IMR-90 (cell line): Measurements from ENCODE around the gene CFAP299. TPM values are rescaled to one million over a fixed set of nuclear protein-coding genes. Genes with fewer than 3 reads are reported as not detected.

ENCODE experiments used
- ATAC-seq: fragments of 200-7000 bp; cut with Tn5 transposase; 2 replicates; pipeline ENCODE4 v1.9.1; 2020; ENCODE audit warnings: low read depth, mild to moderate bottlenecking, moderate library complexity
- BruUV-seq: library from RNA; stranded (reverse); fragments of 400-500 nt; replicated peaks from 2 replicates; lab custom pipeline; 2021; lab: Mats Ljungman, UMichigan
- CTCF ChIA-PET: fragments of 300-600 bp; formaldehyde crosslinking; extraction: SDS; loops from one replicate; lab custom pipeline; 2021; ENCODE audit warnings: antibody characterized with exemption; lab: Yijun Ruan, JAX
- POLR2A ChIA-PET: fragments of 300-600 bp; sonication (Branson Sonifier 250); formaldehyde crosslinking; loops from one replicate; lab custom pipeline; 2022; ENCODE audit warnings: antibody characterized with exemption; ENCODE audit not compliant: unreplicated experiment; lab: Charles Lee
- DNase-seq: peaks from one replicate; pipeline ENCODE4 v3.0.0; 2013
- H2AFZ ChIP-seq: replicated peaks from 2 replicates; pipeline ENCODE3; 2013; ENCODE audit warnings: low read length, mild to moderate bottlenecking; ENCODE audit not compliant: poor library complexity
- H2AK5ac ChIP-seq: 2 replicates; pipeline ENCODE4 v1.6.1; 2013; ENCODE audit warnings: low read depth, low read length, inconsistent platforms
- H2AK9ac ChIP-seq: replicated peaks from 2 replicates; pipeline ENCODE3; 2013; ENCODE audit warnings: mild to moderate bottlenecking, low read depth, low read length, moderate library complexity; ENCODE audit not compliant: poor library complexity
- H2BK120ac ChIP-seq: 2 replicates; pipeline ENCODE4 v1.6.1; 2013; ENCODE audit warnings: low read depth, low read length, inconsistent platforms
- H2BK15ac ChIP-seq: 3 replicates; pipeline ENCODE4 v1.6.1; 2013; ENCODE audit warnings: low read depth, low read length, inconsistent platforms
- H2BK20ac ChIP-seq: 2 replicates; pipeline ENCODE4 v1.6.1; 2013; ENCODE audit warnings: low read depth, mild to moderate bottlenecking, inconsistent platforms, low read length, moderate library complexity
- H2BK5ac ChIP-seq: 2 replicates; pipeline ENCODE4 v1.6.1; 2013; ENCODE audit warnings: mild to moderate bottlenecking, low read depth, low read length, inconsistent platforms; ENCODE audit not compliant: poor library complexity, severe bottlenecking
- H3K14ac ChIP-seq: replicated peaks from 2 replicates; pipeline ENCODE4 v1.6.1; 2013; ENCODE audit warnings: low read depth, low read length, inconsistent platforms
- H3K18ac ChIP-seq: 2 replicates; pipeline ENCODE4 v1.6.1; 2013; ENCODE audit warnings: low read depth, low read length, control low read depth
- H3K23ac ChIP-seq: 2 replicates; pipeline ENCODE4 v1.6.1; 2013; ENCODE audit warnings: low read depth, low read length, inconsistent platforms
- H3K27ac ChIP-seq: 2 replicates; pipeline ENCODE4 v1.5.1; 2013; ENCODE audit warnings: mild to moderate bottlenecking, control low read depth, low read length; ENCODE audit not compliant: insufficient read depth
- H3K27me3 ChIP-seq: 2 replicates; pipeline ENCODE4 v1.6.1; 2013; ENCODE audit warnings: low read length; ENCODE audit not compliant: control insufficient read depth, insufficient read depth
- H3K36me3 ChIP-seq: 2 replicates; pipeline ENCODE4 v1.6.1; 2013; ENCODE audit warnings: low read length, mixed read lengths; ENCODE audit not compliant: control insufficient read depth, insufficient read depth
- H3K4ac ChIP-seq: 2 replicates; pipeline ENCODE4 v1.6.1; 2013; ENCODE audit warnings: low read depth, low read length, inconsistent platforms
- H3K4me1 ChIP-seq: 2 replicates; pipeline ENCODE4 v1.6.1; 2013; ENCODE audit warnings: low read length, mixed read lengths; ENCODE audit not compliant: control insufficient read depth, insufficient read depth
- H3K4me2 ChIP-seq: 2 replicates; pipeline ENCODE4 v1.6.1; 2013; ENCODE audit warnings: low read depth, mild to moderate bottlenecking, control low read depth, low read length, moderate library complexity
- H3K4me3 ChIP-seq: 2 replicates; pipeline ENCODE4 v1.5.1; 2013; ENCODE audit warnings: low read depth, mild to moderate bottlenecking, control low read depth, low read length, moderate library complexity; ENCODE audit not compliant: insufficient read depth
- H3K56ac ChIP-seq: 2 replicates; pipeline ENCODE4 v1.6.1; 2013; ENCODE audit warnings: low read length, inconsistent platforms; ENCODE audit not compliant: insufficient read depth; ENCODE audit errors: extremely low read depth
- H3K79me1 ChIP-seq, 2 experiments: 2 replicates each; pipeline ENCODE4 v1.6.1; 2013; ENCODE audit warnings: low read length in 2 of 2, inconsistent platforms in 1 of 2, low read depth in 1 of 2
- H3K9ac ChIP-seq: 2 replicates; pipeline ENCODE4 v1.6.1; 2013; ENCODE audit warnings: low read depth, low read length, control low read depth
- H3K9me1 ChIP-seq: 2 replicates; pipeline ENCODE4 v1.6.1; 2013; ENCODE audit warnings: low read length, inconsistent platforms; ENCODE audit not compliant: insufficient read depth
- H3K9me3 ChIP-seq: 2 replicates; pipeline ENCODE4 v1.6.1; 2013; ENCODE audit warnings: low read length; ENCODE audit not compliant: control insufficient read depth, insufficient read depth
- H4K20me1 ChIP-seq: 2 replicates; pipeline ENCODE4 v1.6.1; 2013; ENCODE audit warnings: low read length, inconsistent platforms; ENCODE audit not compliant: insufficient read depth
- H4K5ac ChIP-seq: 2 replicates; pipeline ENCODE4 v1.6.1; 2013; ENCODE audit warnings: mild to moderate bottlenecking, low read depth, low read length, control low read depth
- H4K8ac ChIP-seq, 2 experiments: 2 replicates each; pipeline ENCODE4 v1.6.1; 2013; ENCODE audit warnings: low read depth in 2 of 2, low read length in 2 of 2, control low read depth in 1 of 2, inconsistent platforms in 1 of 2
- H4K91ac ChIP-seq: 2 replicates; pipeline ENCODE4 v1.6.1; 2013; ENCODE audit warnings: low read depth, low read length, inconsistent platforms; ENCODE audit not compliant: insufficient read depth
- BHLHE40 ChIP-seq: fragments of 150-350 bp; IDR thresholded peaks from 2 replicates; pipeline ENCODE4 v1.6.1; 2016; ENCODE audit warnings: mild to moderate bottlenecking, low read depth, low read length
- CEBPB ChIP-seq: IDR thresholded peaks from 2 replicates; pipeline ENCODE4 v1.6.1; 2012; ENCODE audit warnings: low read depth, low read length, improper control_type of control experiment
- CHD1 ChIP-seq: IDR thresholded peaks from 2 replicates; pipeline ENCODE4 v1.6.1; 2012; ENCODE audit warnings: low read depth, low read length, improper control_type of control experiment
- CTCF ChIP-seq: conservative IDR thresholded peaks from 2 replicates; pipeline ENCODE4 v1.5.1; 2012; ENCODE audit warnings: mild to moderate bottlenecking, low read depth, low read length, improper control_type of control experiment
- ELK1 ChIP-seq: fragments of 150-350 bp; IDR thresholded peaks from 2 replicates; pipeline ENCODE4 v1.6.1; 2016; ENCODE audit warnings: low read depth, mild to moderate bottlenecking, low read length, moderate library complexity, borderline replicate concordance
- FOS ChIP-seq: fragments of 150-350 bp; IDR thresholded peaks from 2 replicates; pipeline ENCODE4 v1.6.1; 2016; ENCODE audit warnings: low read depth, low read length
- MAFK ChIP-seq: IDR thresholded peaks from 2 replicates; pipeline ENCODE4 v1.6.1; 2012; ENCODE audit warnings: low read depth, low read length, improper control_type of control experiment
- MAZ ChIP-seq: IDR thresholded peaks from 2 replicates; pipeline ENCODE4 v1.6.1; 2012; ENCODE audit warnings: low read depth, mild to moderate bottlenecking, low read length, improper control_type of control experiment, moderate library complexity, borderline replicate concordance
- MXI1 ChIP-seq: IDR thresholded peaks from 2 replicates; pipeline ENCODE4 v1.6.1; 2012; ENCODE audit warnings: low read depth, mild to moderate bottlenecking, low read length, moderate library complexity, borderline replicate concordance
- NFE2L2 ChIP-seq: fragments of 150-350 bp; IDR thresholded peaks from 2 replicates; pipeline ENCODE4 v1.6.1; 2016; ENCODE audit warnings: low read depth, mild to moderate bottlenecking, low read length
- POLR2A ChIP-seq: IDR thresholded peaks from 2 replicates; pipeline ENCODE4 v1.6.1; 2012; ENCODE audit warnings: mild to moderate bottlenecking, low read depth, low read length
- RFX5 ChIP-seq: IDR thresholded peaks from 2 replicates; pipeline ENCODE4 v1.8.0; 2012; ENCODE audit warnings: low read depth, mild to moderate bottlenecking, low read length, moderate library complexity
- SMC3 ChIP-seq: fragments of 150-350 bp; IDR thresholded peaks from 2 replicates; pipeline ENCODE4 v1.6.1; 2016; ENCODE audit warnings: low read depth, mild to moderate bottlenecking, antibody characterized with exemption, low read length, moderate library complexity
- USF2 ChIP-seq: fragments of 150-350 bp; IDR thresholded peaks from 2 replicates; pipeline ENCODE4 v1.6.1; 2017; ENCODE audit warnings: mild to moderate bottlenecking, antibody characterized with exemption, low read length, low read depth
- WGBS, 2 experiments: methylation state at CpG; one replicate each; pipeline versions ENCODE4 v1.1.5 to v1.1.7; 2013; ENCODE audit warnings: missing lambda C conversion rate in 2 of 2; ENCODE audit not compliant: insufficient read length in 1 of 2; ENCODE audit errors: extremely low coverage in 2 of 2; 5-methylcytosine and 5-hydroxymethylcytosine counted together
- dilution Hi-C: fragments of 300-500 bp; cut with HindIII; formaldehyde crosslinking; loops from one replicate; pipeline ENCODE4 v1.14.3; 2018; ENCODE audit warnings: low sequenced_read_pairs; ENCODE audit not compliant: unreplicated experiment
- in situ Hi-C: fragments of 300-500 bp; cut with MboI; formaldehyde crosslinking; loops from 3 replicates; pipeline ENCODE4 v1.14.3; 2019; ENCODE audit warnings: low sequenced_read_pairs, inconsistent platforms, mixed read lengths
- intact Hi-C: fragments of 100-400 bp; cut with micrococcal nuclease; formaldehyde crosslinking; loops from 2 replicates; pipeline ENCODE4 v1.10.0; 2022
- polyA plus RNA-seq, 3 experiments: library from polyadenylated mRNA; depleted of rRNA; stranded (reverse); fragments of >200 nt; gene quantifications; 2 replicates each; pipeline ENCODE4 v1.2.3, GENCODE V29; 2012; ENCODE audit warnings: low replicate concordance in 1 of 3
- total RNA-seq: library from RNA; depleted of rRNA; stranded (reverse); fragments of >200 nt; gene quantifications from 2 replicates; pipeline ENCODE4 v1.2.3, GENCODE V29; 2012

The CFAP299 gene
- total and polyA plus RNA-seq, 2 of the 4 experiments (the other 2 are of a cell fraction): 1.0 to 1.1 TPM

- no peak overlapping the region for H3K27ac ChIP-seq
- no peak overlapping the region for H3K9ac ChIP-seq
- H2BK15ac ChIP-seq: no peak overlapping the region
- H2AK5ac ChIP-seq: no peak overlapping the region
- H3K4me1 ChIP-seq: no peaks in the 10 kb centered on the region; the same call in 1 of the 2 replicates
- no peak overlapping the region for H2AFZ ChIP-seq
- no peak overlapping the region for H2BK20ac ChIP-seq
- no peak overlapping the region for H3K18ac ChIP-seq
- no peak overlapping the region for H4K91ac ChIP-seq
- H4K5ac ChIP-seq: no peak overlapping the region
- BruUV-seq: no TSS peak
- intact Hi-C loops: loop anchor here (10.0 kb wide), 1 partner anchor 245 kb away; no protein-coding TSS in a partner anchor
- in situ Hi-C loops: no loop called here
- ChIA-PET CTCF (no interaction called here), POLR2A (no interaction called here)
- no peak overlapping the region for H3K23ac ChIP-seq
- no peak overlapping the region for H2BK120ac ChIP-seq
- H4K20me1 ChIP-seq: no peaks in the 10 kb centered on the region
- ATAC-seq: no peak
- TF ChIP-seq CHD1: no peak
- TF ChIP-seq USF2: no peak
- no peak for TF ChIP-seq ELK1
- TF ChIP-seq MAZ: no peak
- TF ChIP-seq POLR2A: no peak
- no peak for TF ChIP-seq BHLHE40
- TF ChIP-seq CTCF: no peak
- no peak for TF ChIP-seq NFE2L2
- no peak for TF ChIP-seq MXI1
- no peak for TF ChIP-seq SMC3
- TF ChIP-seq MAFK: no peak
- no peak for TF ChIP-seq FOS
- TF ChIP-seq CEBPB: no peak
- no peak for TF ChIP-seq RFX5
- H3K4me2 ChIP-seq: no peak overlapping the region
- peaks cover 1% of the 10 kb centered on the region; the same call in 1 of the 2 replicates for H3K27me3 ChIP-seq
- H3K9me3 ChIP-seq: no peaks in the 10 kb centered on the region
- H2BK5ac ChIP-seq: no peak overlapping the region
- no peak overlapping the region for H2AK9ac ChIP-seq
- H3K79me1 ChIP-seq: no peaks in the 10 kb centered on the region
- H3K9me1 ChIP-seq: no peaks in the 10 kb centered on the region
- H3K56ac ChIP-seq: no peak overlapping the region
- H3K36me3 ChIP-seq: no peaks in the 10 kb centered on the region
- whole genome bisulfite sequencing, 2 experiments: no CpG with 5 or more reads among the region's 1 CpG
- H4K8ac ChIP-seq: no peak overlapping the region
- H3K4me3 ChIP-seq: no peak overlapping the region
- no peak for DNase-seq
- H3K14ac ChIP-seq: no peak overlapping the region
- dilution Hi-C loops: no loop called here
- no peak overlapping the region for H3K4ac ChIP-seq
These were observed 274.7 kb downstream of the CFAP299 start for GRCh38 chr4:80610199-80610598.
